CD4-positive, alpha-beta T cell treated with Interleukin-21 for 1 hour (primary cell): ENCODE measurements around the gene KASH5.
"Not testable (repeated sequence)": the region's sequence is repeated elsewhere in the genome, so short reads cannot be mapped to it uniquely, and the experiment has no call there.

ENCODE experiments used
- DNase-seq: peaks from one replicate; pipeline ENCODE4 v3.0.0-alpha.2; 2020

Gene KASH5

GRCh38 chr19:49362048-49362928 is 25.8 kb upstream of the KASH5 start, which contains the start of gene TEAD2:
Gene TEAD2, minus strand, starts transcription at chr19:49362416. Its CDS starts 2,341 bp downstream, at chr19:49360075.
- peak; percentile 6 for DNase-seq

- no peak for DNase-seq
Measured at GRCh38 chr19:49362929-49363267, 25.2 kb upstream of the KASH5 start.

DNA sequence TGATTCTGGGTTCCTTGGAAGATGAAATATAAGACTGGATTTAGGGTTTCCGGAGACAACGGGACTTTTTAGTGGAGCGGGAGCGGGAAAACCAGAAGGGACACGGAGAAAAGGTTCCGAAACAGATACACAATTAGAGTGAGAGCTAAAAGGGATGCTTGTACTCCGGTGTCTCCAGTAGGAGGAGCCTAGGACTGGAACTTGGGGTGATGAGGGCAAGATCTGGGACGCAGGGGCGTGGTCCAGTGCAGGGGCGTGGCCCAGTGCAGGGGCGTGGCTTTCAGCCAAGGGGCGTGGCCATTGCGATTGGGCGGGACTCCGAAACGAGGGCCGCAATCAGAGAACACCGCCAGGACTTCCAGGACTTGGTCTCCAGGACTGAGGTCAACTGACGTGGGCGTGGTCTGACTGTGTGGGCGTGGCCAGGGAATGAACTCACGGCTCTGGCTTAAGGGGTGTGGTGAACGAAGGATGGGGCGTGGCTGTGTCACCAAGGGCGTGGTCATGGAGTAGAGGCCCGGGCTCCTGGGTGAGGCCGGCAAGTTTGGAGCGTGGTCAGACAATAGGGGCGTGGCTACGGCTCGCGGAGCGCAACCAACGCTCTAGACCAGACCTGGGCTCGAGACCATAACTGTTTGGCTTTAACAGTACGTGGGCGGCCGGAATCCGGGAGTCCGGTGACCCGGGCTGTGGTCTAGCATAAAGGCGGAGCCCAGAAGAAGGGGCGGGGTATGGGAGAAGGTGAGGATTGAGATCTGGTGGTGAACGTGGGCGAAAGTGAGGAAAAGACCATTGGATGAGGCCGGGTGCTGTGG is 24.6 kb upstream of the KASH5 start, which contains the start of gene DKKL1:
Gene DKKL1 (plus strand): TSS at position 610 of the 815 bp plus-strand sequence. CDS start 122 bp downstream, at position 732.
- DNase-seq: peak; percentile 75

GRCh38 chr19:49364083-49364737 is 23.8 kb upstream of the KASH5 start:
- DNase-seq: no peak

GRCh38 chr19:49366110-49366509 is 21.9 kb upstream of the KASH5 start:
- DNase-seq: no peak

DNA sequence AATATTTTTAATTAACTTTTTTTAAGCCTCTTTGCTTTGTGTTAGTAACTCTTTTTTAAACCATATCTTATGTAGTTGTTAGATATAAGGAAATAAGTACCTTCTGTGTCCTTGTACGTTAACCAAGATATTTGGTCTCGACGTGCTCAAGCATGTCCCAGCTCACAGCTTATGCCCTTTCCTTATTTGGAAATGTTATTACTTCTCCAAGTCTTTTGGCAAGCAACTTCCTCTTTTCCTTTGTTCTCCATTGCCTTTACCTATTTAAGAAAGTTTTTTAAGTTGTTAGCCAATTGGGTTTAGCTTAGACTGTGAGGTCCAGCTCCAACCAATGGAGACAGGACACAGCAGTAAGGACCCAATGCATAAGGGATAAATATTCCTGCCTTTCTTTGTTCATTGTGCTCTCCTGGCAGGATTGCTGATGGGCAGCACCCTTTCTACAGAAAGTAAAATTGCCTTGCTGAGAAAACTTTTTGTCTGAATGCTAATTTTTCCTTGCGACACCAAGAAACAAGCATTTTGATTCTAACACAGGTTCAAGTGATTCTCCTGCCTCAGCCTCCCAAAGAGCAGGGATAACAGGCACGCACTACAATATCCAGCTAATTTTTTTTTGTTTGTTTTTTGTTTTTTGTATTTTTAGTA is 19.2 kb upstream of the KASH5 start:
- DNase-seq: no peak

GRCh38 chr19:49371184-49371583 is 16.9 kb upstream of the KASH5 start:
- no peak for DNase-seq

DNA sequence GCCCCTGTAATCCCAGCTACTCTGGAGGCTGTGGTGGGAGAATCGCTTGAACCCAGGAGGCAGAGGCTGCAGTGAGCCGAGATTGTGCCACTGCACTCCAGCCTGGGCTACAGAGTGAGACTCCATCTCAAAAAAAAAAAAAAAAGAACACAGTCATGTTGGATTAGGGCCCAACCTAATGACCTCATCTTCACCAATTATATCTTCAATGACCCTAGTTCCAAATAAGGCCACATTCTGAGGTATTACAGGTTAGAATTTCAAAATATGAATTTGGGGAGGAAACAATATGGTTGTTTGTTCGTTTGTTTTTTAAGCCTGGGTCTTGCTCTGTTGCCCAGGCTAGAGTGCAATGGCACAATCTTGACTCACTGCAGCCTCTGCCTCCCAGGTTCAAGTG is 14.9 kb upstream of the KASH5 start:
- not testable (repeated sequence) for DNase-seq

DNA sequence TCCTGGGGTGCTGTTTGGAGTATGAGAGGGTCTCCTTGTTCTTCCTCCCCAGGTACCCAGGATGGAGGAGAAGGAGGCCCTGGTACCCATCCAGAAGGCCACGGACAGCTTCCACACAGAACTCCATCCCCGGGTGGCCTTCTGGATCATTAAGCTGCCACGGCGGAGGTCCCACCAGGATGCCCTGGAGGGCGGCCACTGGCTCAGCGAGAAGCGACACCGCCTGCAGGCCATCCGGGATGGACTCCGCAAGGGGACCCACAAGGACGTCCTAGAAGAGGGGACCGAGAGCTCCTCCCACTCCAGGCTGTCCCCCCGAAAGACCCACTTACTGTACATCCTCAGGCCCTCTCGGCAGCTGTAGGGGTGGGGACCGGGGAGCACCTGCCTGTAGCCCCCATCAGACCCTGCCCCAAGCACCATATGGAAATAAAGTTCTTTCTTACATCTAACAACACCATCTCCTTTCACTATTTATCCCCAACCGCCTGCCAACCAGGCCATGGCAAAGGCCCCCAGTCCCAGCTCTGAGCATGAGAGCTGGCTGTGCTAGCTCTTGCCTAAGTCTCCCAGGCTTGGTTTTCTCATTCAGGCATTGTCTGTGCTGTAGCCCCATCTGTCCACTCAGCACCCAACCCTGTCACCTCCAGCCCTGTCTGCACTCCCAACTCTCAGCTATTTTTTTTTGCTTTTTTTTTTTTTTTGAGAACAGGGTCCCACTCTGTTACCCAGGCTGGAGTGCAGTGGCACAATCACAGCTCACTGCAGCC is 13.2 kb upstream of the KASH5 start:
- DNase-seq: no peak

- no peak for DNase-seq
Measured at GRCh38 chr19:49378512-49378911, 9.5 kb upstream of the KASH5 start.

GRCh38 chr19:49380391-49380790 is 7.7 kb upstream of the KASH5 start:
- DNase-seq: no peak

- no peak for DNase-seq
Measured at GRCh38 chr19:49382639-49383038, 5.4 kb upstream of the KASH5 start.

DNA sequence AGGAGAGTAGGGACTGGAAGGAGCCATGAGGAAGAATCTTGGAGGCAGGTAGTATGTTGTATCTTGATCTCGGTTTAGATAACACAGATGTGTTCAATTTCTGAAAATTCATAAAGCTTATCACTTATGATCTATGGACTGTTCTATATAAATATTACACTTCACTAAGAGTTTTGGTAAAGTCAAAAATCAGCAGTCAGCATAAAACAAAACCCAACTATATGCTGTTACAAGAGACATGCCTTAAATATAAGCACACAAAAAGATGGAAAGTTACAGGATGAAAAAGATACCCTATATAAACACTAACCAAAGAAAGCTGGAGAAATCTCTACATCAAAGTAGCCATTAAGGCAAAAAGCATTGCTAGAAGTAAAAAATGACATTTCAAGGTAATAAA is 4.5 kb upstream of the KASH5 start:
- DNase-seq: no peak

DNA sequence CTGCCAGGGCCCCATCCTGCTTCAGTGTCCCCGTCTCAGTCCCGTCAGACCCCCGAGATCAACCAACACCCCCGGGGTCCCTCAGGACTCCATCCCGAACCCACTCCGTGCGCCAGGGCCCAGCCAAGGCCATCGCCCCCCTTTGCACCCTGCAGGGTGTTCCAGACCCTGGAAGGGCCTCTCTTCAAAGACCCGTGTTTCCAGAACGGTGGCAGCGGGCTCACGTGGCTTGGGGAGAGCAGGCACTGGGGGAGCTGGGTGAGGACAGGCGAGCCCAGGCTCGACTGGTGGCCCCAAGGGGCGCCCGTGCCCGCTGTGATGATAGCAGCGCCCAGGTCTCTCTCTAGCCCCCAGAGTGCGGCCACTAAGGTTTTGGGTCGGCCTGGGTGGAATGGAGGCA is 1.4 kb downstream of the KASH5 start:
- DNase-seq: no peak

DNA sequence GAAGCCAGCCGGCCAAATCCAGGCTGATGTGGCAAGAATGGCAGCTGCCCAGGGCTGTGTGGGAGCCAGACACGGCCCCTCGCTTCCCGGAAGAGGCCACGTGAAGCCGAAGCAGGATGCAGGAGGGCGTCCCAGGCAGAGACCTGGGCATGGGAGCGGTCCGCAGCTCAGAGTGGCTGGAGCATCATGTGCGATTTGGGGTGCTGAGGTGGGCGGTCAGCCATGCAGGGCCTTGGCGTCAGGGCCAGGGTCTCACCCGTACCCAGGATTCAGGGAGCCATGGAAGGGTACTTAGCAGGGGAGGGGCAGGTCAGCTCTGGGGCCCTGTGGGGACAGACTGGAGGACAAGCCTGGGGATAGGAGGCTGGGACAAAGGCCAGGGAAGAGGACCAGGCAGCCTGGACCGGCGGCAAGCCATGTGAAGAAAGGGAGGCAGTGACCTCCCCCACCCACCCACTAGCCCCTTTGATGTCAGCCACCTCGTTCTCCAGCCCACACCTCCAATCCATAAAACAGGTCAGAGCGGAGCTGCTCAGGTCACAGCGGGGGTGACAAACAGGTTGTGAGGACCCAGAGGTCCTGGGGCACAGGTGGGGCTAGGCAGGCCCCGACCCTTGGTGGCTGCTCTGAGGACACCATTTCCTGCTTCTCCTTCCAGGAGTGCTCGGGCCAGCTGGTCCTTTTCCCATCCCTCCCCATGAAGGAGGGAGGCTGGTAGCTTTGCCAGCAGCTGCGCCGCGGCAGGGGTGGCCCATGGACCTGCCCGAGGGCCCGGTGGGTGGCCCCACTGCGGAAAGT is 2.3 kb downstream of the KASH5 start:
- no peak for DNase-seq

DNA sequence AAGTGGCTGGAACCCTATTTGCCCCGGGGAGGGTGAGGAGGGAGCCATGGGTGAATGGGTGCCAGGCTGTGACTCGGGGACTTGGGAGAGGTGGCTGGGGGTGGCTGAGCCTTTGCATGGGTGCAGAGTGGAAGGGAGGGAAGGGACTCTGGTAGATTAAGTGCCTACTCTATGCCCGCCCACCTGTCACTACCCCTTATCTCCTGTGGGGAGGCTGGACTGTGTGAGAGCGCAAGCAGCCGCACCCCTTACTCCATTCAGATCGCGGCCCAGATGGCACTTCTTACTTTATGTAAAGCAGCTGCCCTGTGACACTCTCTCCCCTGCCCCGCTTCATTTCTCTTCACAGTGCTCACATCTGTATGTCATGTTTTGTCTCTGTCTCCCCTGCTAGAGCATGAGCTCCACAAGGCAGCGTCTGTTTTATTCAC is 2.9 kb downstream of the KASH5 start:
- DNase-seq: no peak

DNA sequence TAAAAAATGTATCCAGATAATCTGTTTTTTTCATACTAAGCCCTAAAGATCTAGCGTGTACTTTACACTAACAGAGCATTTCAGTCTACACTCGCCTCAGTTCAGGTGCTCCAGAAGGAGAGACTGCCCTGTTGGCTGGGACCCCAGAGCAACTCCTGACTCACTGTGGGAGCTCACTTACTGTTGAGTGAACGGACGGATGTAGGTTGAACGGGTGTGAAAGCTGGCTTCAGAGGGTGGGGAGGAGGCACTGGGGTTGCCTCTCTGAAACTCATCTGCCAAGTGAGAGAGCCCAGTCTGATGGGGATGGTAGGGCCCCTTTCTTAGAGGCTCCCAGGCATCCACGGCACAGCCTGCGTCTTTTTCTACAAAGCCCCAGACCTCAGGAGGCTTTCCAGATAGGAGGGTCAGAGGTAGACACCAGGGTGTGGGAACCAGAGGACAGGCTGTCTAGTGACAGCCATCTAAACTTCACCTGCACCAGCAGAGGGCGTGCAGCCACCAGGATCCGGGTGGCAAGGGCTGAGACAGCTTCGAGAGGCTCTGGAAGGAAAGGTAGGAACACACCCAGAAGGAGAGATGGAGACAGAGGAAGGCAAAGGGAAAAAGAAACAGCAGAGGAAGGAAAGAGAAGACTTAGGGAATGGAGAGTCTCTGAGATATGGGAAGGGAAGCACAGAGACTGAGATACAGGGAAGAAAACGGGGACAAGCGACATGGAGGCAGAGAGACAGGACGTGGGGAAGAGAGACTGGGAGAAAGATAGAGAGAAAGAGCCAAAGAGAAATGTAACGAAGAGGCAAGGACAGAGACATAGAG is 3.7 kb downstream of the KASH5 start:
- peak; percentile 84 for DNase-seq

- no peak for DNase-seq
Measured at GRCh38 chr19:49393881-49394280, 5.8 kb downstream of the KASH5 start.

DNA sequence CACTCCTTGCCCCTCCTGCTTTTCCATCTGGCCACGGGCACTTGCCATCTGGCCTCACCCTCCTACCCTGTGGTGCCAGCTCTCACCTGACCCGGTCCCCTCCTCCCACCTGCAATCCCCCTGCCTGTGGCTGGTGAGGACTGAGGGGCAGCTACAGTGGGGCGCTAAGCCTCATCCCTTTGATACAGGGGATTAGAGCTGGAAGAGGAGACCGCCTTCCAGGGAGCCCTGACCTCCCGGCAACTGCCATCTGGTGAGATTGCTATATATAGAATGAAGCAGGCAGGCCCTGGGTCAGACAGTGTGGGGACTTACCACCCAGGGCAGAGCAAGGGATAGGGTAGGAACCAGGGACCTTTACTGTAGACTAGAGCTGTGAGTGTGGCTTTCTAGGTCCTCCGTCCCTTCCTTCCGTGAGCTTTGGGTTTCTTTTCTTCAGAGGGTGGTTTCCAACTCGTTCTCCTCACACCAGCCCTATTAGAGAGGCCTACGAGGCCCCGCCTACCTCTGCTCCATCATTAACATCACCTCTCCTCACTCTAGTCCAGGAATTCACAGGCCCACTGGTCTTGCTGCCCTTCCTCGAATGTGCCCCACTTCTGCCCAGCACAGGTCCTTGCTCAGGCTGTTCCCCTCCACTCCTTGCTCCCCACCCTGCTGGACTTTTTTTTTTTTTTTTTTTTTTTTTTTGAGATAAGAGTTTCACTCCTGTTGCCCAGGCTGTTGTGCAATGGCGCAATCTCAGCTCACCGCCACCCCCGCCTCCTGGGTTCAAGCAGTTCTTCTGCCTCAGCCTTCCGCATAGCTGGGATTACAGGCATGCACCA is 7.7 kb downstream of the KASH5 start:
- DNase-seq: no peak
